Gastroesophageal sphincter (tissue), 4 donors: ENCODE measurements around the gene DIP2C. TPM values are rescaled to one million over a fixed set of nuclear protein-coding genes. Genes with fewer than 3 reads are reported as not detected.

ENCODE experiments used
- ATAC-seq: fragments of 150-250 bp; one replicate; pipeline ENCODE4 v1.9.1; 2016; ENCODE audit warnings: mild to moderate bottlenecking, moderate library complexity
- H3K27ac ChIP-seq, 4 donors: fragments of 200-600 bp; sonication (generic) in 3 of 4; 1 replicate in 3 of 4; 2 replicates in 1 of 4; pipeline ENCODE4 v1.5.1; 2016 to 2019
- H3K27me3 ChIP-seq: fragments of 200-600 bp; sonication (generic); one replicate; pipeline ENCODE4 v1.5.1; 2019
- H3K36me3 ChIP-seq, 2 donors: fragments of 200-600 bp; sonication (generic); one replicate each; pipeline ENCODE4 v1.5.1; 2019; ENCODE audit warnings: control low read depth in 1 of 2
- H3K4me1 ChIP-seq, 3 donors: fragments of 200-600 bp; sonication (generic); 1 replicate in 2 of 3; 2 replicates in 1 of 3; pipeline ENCODE4 v1.5.1; 2016 to 2019; ENCODE audit warnings: control low read depth in 2 of 3
- H3K4me3 ChIP-seq, 2 donors: fragments of 200-600 bp; sonication (generic); one replicate each; pipeline ENCODE4 v1.5.1; 2019; ENCODE audit warnings: mild to moderate bottlenecking in 1 of 2, moderate library complexity in 1 of 2
- H3K9me3 ChIP-seq, 3 donors: fragments of 200-600 bp; sonication (generic); one replicate each; pipeline ENCODE4 v1.5.1; 2017 to 2019; ENCODE audit warnings: control low read depth in 2 of 3
- CTCF ChIP-seq, 4 experiments: fragments of 200-600 bp in 2 of 4; fragments of 450-650 bp in 2 of 4; sonication (generic) in 1 of 4; IDR thresholded peaks; one replicate each; pipeline ENCODE4 v1.5.1; 2017 to 2019; ENCODE audit warnings: antibody characterized with exemption in 4 of 4, mild to moderate bottlenecking in 2 of 4, moderate library complexity in 2 of 4
- EP300 ChIP-seq: sonication (generic); formaldehyde crosslinking; IDR thresholded peaks from one replicate; pipeline ENCODE4 v1.6.1; 2017; ENCODE audit warnings: antibody characterized with exemption, mild to moderate bottlenecking
- POLR2A ChIP-seq, 2 donors: fragments of 450-650 bp; IDR thresholded peaks; one replicate each; pipeline ENCODE4 v1.6.1; 2017; ENCODE audit warnings: antibody characterized with exemption in 2 of 2, mild to moderate bottlenecking in 2 of 2, moderate library complexity in 1 of 2
- POLR2AphosphoS5 ChIP-seq: sonication (generic); formaldehyde crosslinking; IDR thresholded peaks from one replicate; pipeline ENCODE4 v1.6.1; 2017; ENCODE audit warnings: antibody characterized with exemption
- WGBS, 2 donors: methylation state at CpG; one replicate each; pipeline ENCODE4 v1.1.5; 2018; ENCODE audit warnings: low coverage in 1 of 2; 5-methylcytosine and 5-hydroxymethylcytosine counted together
- total RNA-seq, 4 donors: library from RNA; depleted of rRNA; stranded (reverse); fragments of >200 nt; gene quantifications; one replicate each; pipeline ENCODE4 v1.1.0, GENCODE V29; 2016

The DIP2C gene
- total RNA-seq, 4 donors from 2014 or later = 40.8 to 73.8 (median 47.7) TPM

GRCh38 chr10:497898-498451 lies 191.5 kb downstream of the DIP2C start:
- Histone ChIP-seq H3K27ac (peak overlapping the region in 3 of 4 donors; percentile 53 to 77 (median 55)), H3K4me3 (no peak overlapping the region), H3K36me3 (no peaks in the 10 kb centered on the region), H3K4me1 (peaks cover under 1 to 88% (median 19%) of the 10 kb centered on the region in 3 donors), H3K27me3 (no peaks in the 10 kb centered on the region), H3K9me3 (no peaks in the 10 kb centered on the region)
- peak; percentile 29 for TF ChIP-seq POLR2AphosphoS5
- no peak for TF ChIP-seq CTCF (IDR thresholded peaks at IDR 0.05)
- TF ChIP-seq POLR2A (IDR thresholded peaks at IDR 0.05) = no peak
- no peak for TF ChIP-seq EP300
- peak; percentile 43 for ATAC-seq
- 80% methylated on average over 1 of the region's 6 CpGs; no CpG with 5 or more reads in 1 of the 2 donors for WGBS, 2 donors

GRCh38 chr10:497289-497688 lies 192.2 kb downstream of the DIP2C start:
- H3K27ac ChIP-seq = peak overlapping the region in 2 of 4 donors; percentile 53 to 77
- no peaks in the 10 kb centered on the region for H3K36me3 ChIP-seq
- peaks cover 8 to 95% (median 19%) of the 10 kb centered on the region in 3 donors for H3K4me1 ChIP-seq
- WGBS, 2 donors = 86 to 92% methylated on average over 3 to 6 of the region's 10 CpGs
- no peak for TF ChIP-seq POLR2AphosphoS5
- TF ChIP-seq EP300 = no peak
- TF ChIP-seq CTCF (IDR thresholded peaks at IDR 0.05) = no peak
- no peak for TF ChIP-seq POLR2A (IDR thresholded peaks at IDR 0.05)
- H3K9me3 ChIP-seq = no peaks in the 10 kb centered on the region
- ATAC-seq = no peak
- no peak overlapping the region for H3K4me3 ChIP-seq
- no peaks in the 10 kb centered on the region for H3K27me3 ChIP-seq

- H3K36me3 ChIP-seq = no peaks in the 10 kb centered on the region
- no peaks in the 10 kb centered on the region for H3K9me3 ChIP-seq
- no peak overlapping the region for H3K4me3 ChIP-seq
- TF ChIP-seq EP300 (no peak), POLR2AphosphoS5 (no peak), POLR2A (IDR thresholded peaks at IDR 0.05) (no peak), CTCF (IDR thresholded peaks at IDR 0.05) (no peak)
- no peak for ATAC-seq
- peak overlapping the region in 3 of 4 donors; percentile 87 to 93 (median 93) for H3K27ac ChIP-seq
- H3K4me1 ChIP-seq = peaks cover 18 to 97% (median 20%) of the 10 kb centered on the region in 3 donors
- WGBS, 2 donors = 45 to 52% methylated on average over 3 of the region's 3 CpGs
- no peaks in the 10 kb centered on the region for H3K27me3 ChIP-seq
Measured at GRCh38 chr10:494556-494955, 194.9 kb downstream of the DIP2C start.

- peak overlapping the region; percentile 87 to 93 (median 90) for H3K27ac ChIP-seq
- ATAC-seq = no peak
Measured at GRCh38 chr10:494149-494542, 195.3 kb downstream of the DIP2C start.

More at GRCh38 chr10:494149-494542, 195.3 kb downstream of the DIP2C start:
- 28 to 42% methylated on average over 4 of the region's 5 CpGs for WGBS, 2 donors
- Histone ChIP-seq H3K4me1 (peaks cover 18 to 97% (median 20%) of the 10 kb centered on the region in 3 donors), H3K36me3 (no peaks in the 10 kb centered on the region), H3K27me3 (no peaks in the 10 kb centered on the region), H3K9me3 (no peaks in the 10 kb centered on the region), H3K4me3 (no peak overlapping the region)
- TF ChIP-seq POLR2AphosphoS5 (no peak), CTCF (IDR thresholded peaks at IDR 0.05) (no peak), EP300 (no peak), POLR2A (IDR thresholded peaks at IDR 0.05) (no peak)
